Adipose tissue (tissue), 3 donors: ENCODE measurements around the gene MYO19. TPM values are rescaled to one million over a fixed set of nuclear protein-coding genes. Genes with fewer than 3 reads are reported as not detected.

Source experiments
- H3K27ac ChIP-seq: one replicate; pipeline ENCODE4 v1.5.1; 2013; ENCODE audit warnings: low read depth, low read length
- WGBS, 3 donors: extraction: QIAGEN DNeasy Blood & Tissue Kit; methylation state at CpG; one replicate each; pipeline ENCODE4 v1.1.7; 2013; 5-methylcytosine and 5-hydroxymethylcytosine counted together
- polyA plus RNA-seq, 3 donors: library from polyadenylated mRNA; stranded (reverse); fragments of 200-250 nt; gene quantifications; one replicate each; pipeline ENCODE4 v1.2.3, GENCODE V29; 2013
- donor health status: healthy with polysubstance abuse.
- donor health status: Bipolar disorder and iron deficiency.
- donor health status: healthy.

Gene MYO19, protein sequence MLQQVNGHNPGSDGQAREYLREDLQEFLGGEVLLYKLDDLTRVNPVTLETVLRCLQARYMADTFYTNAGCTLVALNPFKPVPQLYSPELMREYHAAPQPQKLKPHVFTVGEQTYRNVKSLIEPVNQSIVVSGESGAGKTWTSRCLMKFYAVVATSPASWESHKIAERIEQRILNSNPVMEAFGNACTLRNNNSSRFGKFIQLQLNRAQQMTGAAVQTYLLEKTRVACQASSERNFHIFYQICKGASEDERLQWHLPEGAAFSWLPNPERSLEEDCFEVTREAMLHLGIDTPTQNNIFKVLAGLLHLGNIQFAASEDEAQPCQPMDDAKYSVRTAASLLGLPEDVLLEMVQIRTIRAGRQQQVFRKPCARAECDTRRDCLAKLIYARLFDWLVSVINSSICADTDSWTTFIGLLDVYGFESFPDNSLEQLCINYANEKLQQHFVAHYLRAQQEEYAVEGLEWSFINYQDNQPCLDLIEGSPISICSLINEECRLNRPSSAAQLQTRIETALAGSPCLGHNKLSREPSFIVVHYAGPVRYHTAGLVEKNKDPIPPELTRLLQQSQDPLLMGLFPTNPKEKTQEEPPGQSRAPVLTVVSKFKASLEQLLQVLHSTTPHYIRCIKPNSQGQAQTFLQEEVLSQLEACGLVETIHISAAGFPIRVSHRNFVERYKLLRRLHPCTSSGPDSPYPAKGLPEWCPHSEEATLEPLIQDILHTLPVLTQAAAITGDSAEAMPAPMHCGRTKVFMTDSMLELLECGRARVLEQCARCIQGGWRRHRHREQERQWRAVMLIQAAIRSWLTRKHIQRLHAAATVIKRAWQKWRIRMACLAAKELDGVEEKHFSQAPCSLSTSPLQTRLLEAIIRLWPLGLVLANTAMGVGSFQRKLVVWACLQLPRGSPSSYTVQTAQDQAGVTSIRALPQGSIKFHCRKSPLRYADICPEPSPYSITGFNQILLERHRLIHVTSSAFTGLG
- polyA plus RNA-seq: 10 to 100 TPM; 16.5 to 18.6 (median 18.5) TPM

DNA sequence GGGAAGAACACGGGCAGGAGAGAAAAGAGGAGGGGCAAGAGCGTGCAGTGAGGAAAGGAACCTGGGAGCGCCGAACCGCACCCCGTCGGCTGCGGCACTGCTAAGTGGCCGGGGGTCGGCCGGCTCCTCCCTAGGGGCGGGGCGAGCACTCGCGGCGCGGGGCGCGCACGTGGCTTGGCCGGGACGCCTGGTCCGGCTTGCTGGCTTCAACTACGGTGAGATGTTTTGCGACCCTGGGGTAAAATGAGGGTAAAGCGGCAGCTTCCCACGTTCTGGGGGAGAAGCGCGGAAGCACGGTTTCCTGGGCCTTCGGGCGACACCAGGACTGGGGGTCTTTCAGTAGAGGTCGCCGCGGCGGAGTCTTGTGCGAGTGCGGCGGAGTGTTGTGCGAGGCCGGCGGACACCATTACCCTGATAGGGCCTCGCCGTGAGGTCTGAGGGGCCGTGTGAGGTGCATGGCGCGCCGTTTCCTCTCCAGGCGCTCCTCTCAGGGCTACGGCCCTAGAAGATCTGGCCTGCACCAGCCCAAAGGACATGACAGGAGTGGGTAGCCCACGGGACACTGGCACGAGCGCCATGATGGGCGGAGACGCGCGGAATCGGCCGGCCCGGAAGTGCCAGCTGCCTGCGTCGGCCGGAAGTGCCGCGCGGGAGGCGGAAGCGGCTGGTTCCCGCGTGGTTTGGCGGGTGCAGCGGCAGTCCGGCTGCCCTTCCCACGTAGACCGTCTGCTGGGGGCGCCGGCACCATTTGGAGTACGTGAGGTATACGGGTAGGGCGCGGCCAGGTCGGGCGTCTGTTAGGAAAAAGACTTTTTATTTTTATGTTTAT is at the start of gene MYO19, which contains the start of gene PIGW:
TSS of gene MYO19 (minus strand) at position 29 of the 829 bp plus-strand sequence. CDS start 2,330 bp downstream, outside the sequence.
TSS of gene PIGW (plus strand) at position 148 of the 829 bp plus-strand sequence. CDS start 2,115 bp downstream, outside the sequence.
- peak within 1 kb of the TSS; percentile 97 for H3K27ac ChIP-seq
- WGBS, 3 donors: 0% methylated on average over 77 to 83 of the region's 83 CpGs

GRCh38 chr17:36583787-36584186 is 49.1 kb upstream of the MYO19 start:
- no peak overlapping the region for H3K27ac ChIP-seq
- WGBS, 3 donors: 40 to 75% (median 75%) methylated on average over 1 of the region's 1 CpG

DNA sequence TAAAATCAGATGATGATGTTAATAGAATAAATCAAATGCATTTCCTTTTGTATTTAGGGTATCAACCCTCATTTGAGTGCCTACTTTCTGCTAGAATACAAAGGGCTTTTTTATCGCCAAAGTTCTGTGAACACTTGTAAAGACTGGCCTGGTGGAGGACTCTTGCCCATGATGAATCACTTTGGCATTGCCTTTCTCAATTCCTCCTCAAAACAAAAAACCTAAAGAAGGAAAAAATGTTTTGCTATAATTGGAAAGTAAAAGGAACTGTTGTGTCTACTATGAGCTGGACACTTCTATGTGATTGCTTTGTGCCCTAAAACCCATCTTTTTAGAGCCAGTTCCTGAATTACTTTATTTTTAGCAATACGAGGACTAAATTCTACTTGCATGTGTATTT is 44.0 kb upstream of the MYO19 start:
- WGBS, 3 donors: 95 to 98% (median 96%) methylated on average over 2 of the region's 2 CpGs
- no peak overlapping the region for H3K27ac ChIP-seq

GRCh38 chr17:36576793-36577192 is 42.1 kb upstream of the MYO19 start:
- WGBS, 3 donors: 67 to 90% (median 83%) methylated on average over 2 of the region's 2 CpGs
- no peak overlapping the region for H3K27ac ChIP-seq

GRCh38 chr17:36575028-36575427 is 40.4 kb upstream of the MYO19 start:
- WGBS, 3 donors: 92 to 95% (median 92%) methylated on average over 12 of the region's 12 CpGs

DNA sequence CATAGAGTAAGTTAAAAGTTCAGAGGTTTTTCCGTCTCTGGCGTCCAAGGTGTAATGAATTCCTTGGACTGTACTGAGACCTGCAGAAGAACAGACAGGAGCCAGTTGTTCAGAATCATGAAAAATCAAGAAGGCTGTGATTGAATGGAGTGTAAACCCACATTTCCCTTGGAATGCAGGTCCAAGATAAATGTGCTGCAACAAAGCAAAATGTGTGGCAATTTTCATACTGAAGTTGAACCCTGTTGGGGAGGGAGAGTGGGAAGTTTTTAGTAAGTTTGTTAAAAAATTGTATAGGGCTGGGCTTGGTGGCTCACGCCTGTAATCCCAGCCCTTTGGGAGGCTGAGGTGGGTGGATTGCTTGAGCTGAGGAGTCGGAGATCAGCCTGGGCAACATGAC is 31.4 kb upstream of the MYO19 start:
- no peak overlapping the region for H3K27ac ChIP-seq

More at GRCh38 chr17:36575028-36575427, 40.4 kb upstream of the MYO19 start:
- no peak overlapping the region for H3K27ac ChIP-seq

GRCh38 chr17:36553459-36553858 is 18.8 kb upstream of the MYO19 start:
- WGBS, 3 donors: 81 to 94% (median 88%) methylated on average over 3 of the region's 3 CpGs
- no peak overlapping the region for H3K27ac ChIP-seq

More for the DNA sequence above, 31.4 kb upstream of the MYO19 start:
- WGBS, 3 donors: 89 to 94% (median 90%) methylated on average over 4 of the region's 4 CpGs

GRCh38 chr17:36550491-36551417 is 16.1 kb upstream of the MYO19 start:
- WGBS, 3 donors: 77 to 90% (median 86%) methylated on average over 8 of the region's 8 CpGs
- no peak overlapping the region for H3K27ac ChIP-seq

- H3K27ac ChIP-seq: no peak overlapping the region
Measured at GRCh38 chr17:36547776-36548175, 13.1 kb upstream of the MYO19 start.

GRCh38 chr17:36546418-36547093 is 11.9 kb upstream of the MYO19 start:
- 7 to 9% (median 8%) methylated on average over 7 of the region's 7 CpGs for WGBS, 3 donors
- no peak overlapping the region for H3K27ac ChIP-seq

GRCh38 chr17:36545465-36546417 is 11.1 kb upstream of the MYO19 start:
- WGBS, 3 donors: 0 to 1% (median 0%) methylated on average over 39 to 60 of the region's 60 CpGs
- H3K27ac ChIP-seq: peak overlapping the region; percentile 15

GRCh38 chr17:36545077-36545464 is 10.4 kb upstream of the MYO19 start:
- WGBS, 3 donors: 0 to 1% (median 0%) methylated on average over 22 to 38 of the region's 38 CpGs
- H3K27ac ChIP-seq: peak overlapping the region; percentile 87

- peak within 1 kb of the TSS; percentile 87 for H3K27ac ChIP-seq
- WGBS, 3 donors: 0% methylated on average over 51 to 71 of the region's 71 CpGs
Measured at GRCh38 chr17:36544307-36545076, 9.8 kb upstream of the MYO19 start, which contains the start of gene GGNBP2. Gene GGNBP2 (plus strand): TSS chr17:36544919. CDS start chr17:36545725, 806 bp downstream.

- peak overlapping the region; percentile 87 for H3K27ac ChIP-seq
- WGBS, 3 donors: 1% methylated on average over 10 of the region's 10 CpGs
Measured at GRCh38 chr17:36544044-36544306, 9.3 kb upstream of the MYO19 start.

GRCh38 chr17:36542755-36543154 is 8.1 kb upstream of the MYO19 start:
- 94 to 95% (median 95%) methylated on average over 15 of the region's 15 CpGs for WGBS, 3 donors
- no peak overlapping the region for H3K27ac ChIP-seq
